Panc1 (cell line): ENCODE measurements around the gene NTN5. TPM values are rescaled to one million over a fixed set of nuclear protein-coding genes. Genes with fewer than 3 reads are reported as not detected.

Experiments used
- ATAC-seq: fragments of 200-7000 bp; cut with Tn5 transposase; 2 replicates; pipeline ENCODE4 v1.9.1; 2020; ENCODE audit warnings: mild to moderate bottlenecking, moderate library complexity
- BruUV-seq: library from RNA; stranded (reverse); fragments of 400-500 nt; replicated peaks from 2 replicates; lab custom pipeline; 2021; lab: Mats Ljungman, UMichigan
- CTCF ChIA-PET: fragments of 300-600 bp; sonication (Branson Sonifier 250); formaldehyde crosslinking; loops from one replicate; lab custom pipeline; 2022; ENCODE audit warnings: antibody characterized with exemption; lab: Charles Lee
- POLR2A ChIA-PET: fragments of 300-600 bp; sonication (Branson Sonifier 250); formaldehyde crosslinking; loops from one replicate; lab custom pipeline; 2022; ENCODE audit warnings: antibody characterized with exemption; lab: Charles Lee
- DNase-seq: peaks from one replicate; pipeline ENCODE4 v3.0.0-alpha.2; 2010; ENCODE audit warnings: low read depth, low spot score
- H3K27ac ChIP-seq: 2 replicates; pipeline ENCODE4 v1.5.1; 2011; ENCODE audit warnings: mild to moderate bottlenecking, low read length, inconsistent platforms
- H3K27me3 ChIP-seq: fragments of 200-500 bp; sonication (Bioruptor generic); 2 replicates; pipeline ENCODE4 v1.6.0; 2014; ENCODE audit warnings: low read length, inconsistent platforms; ENCODE audit not compliant: control insufficient read depth, insufficient read depth
- H3K36me3 ChIP-seq: fragments of 200-500 bp; sonication (Bioruptor generic); 2 replicates; pipeline ENCODE4 v1.5.1; 2014; ENCODE audit warnings: inconsistent platforms, mild to moderate bottlenecking, low read length, moderate library complexity; ENCODE audit not compliant: control insufficient read depth, insufficient read depth
- H3K4me1 ChIP-seq: 2 replicates; pipeline ENCODE4 v1.5.1; 2011; ENCODE audit warnings: inconsistent platforms, mild to moderate bottlenecking, low read length, moderate library complexity; ENCODE audit not compliant: control insufficient read depth, insufficient read depth
- H3K4me3 ChIP-seq, 2 experiments: 2 replicates each; pipeline ENCODE4 v1.5.1; 2011 to 2012; ENCODE audit warnings: low read depth in 2 of 2, low read length in 2 of 2, mild to moderate bottlenecking in 2 of 2, inconsistent platforms in 1 of 2, moderate library complexity in 1 of 2
- H3K9me3 ChIP-seq: fragments of 200-500 bp; sonication (Bioruptor generic); 2 replicates; pipeline ENCODE4 v1.5.1; 2014; ENCODE audit warnings: low read depth, mild to moderate bottlenecking, inconsistent platforms, low read length, moderate library complexity; ENCODE audit not compliant: control insufficient read depth, insufficient read depth
- POLR2AphosphoS5 ChIP-seq: IDR thresholded peaks from 2 replicates; pipeline ENCODE4 v1.6.1; 2012; ENCODE audit warnings: mild to moderate bottlenecking, low read depth, low read length, moderate library complexity
- SIN3A ChIP-seq: IDR thresholded peaks from 2 replicates; pipeline ENCODE4 v1.6.1; 2012; ENCODE audit warnings: low read depth, mild to moderate bottlenecking, low read length, moderate library complexity, borderline replicate concordance; ENCODE audit not compliant: insufficient read depth
- TCF7L2 ChIP-seq: IDR thresholded peaks from 2 replicates; pipeline ENCODE4 v1.6.1; 2011; ENCODE audit warnings: mild to moderate bottlenecking, low read depth, low read length, inconsistent platforms
- in situ Hi-C: cut with HindIII; loops from 2 replicates; pipeline ENCODE4 v1.10.0; 2016; ENCODE audit warnings: low sequenced_read_pairs, low pct_unique_long_range_greater_than_20kb
- intact Hi-C: fragments of 100-400 bp; cut with micrococcal nuclease; formaldehyde crosslinking; loops from one replicate; pipeline ENCODE4 v1.10.0; 2022; ENCODE audit not compliant: unreplicated experiment
- total RNA-seq: library from RNA; stranded (reverse); gene quantifications from one replicate; pipeline ENCODE4 v1.2.1, GENCODE V29; 2021; ENCODE audit not compliant: unreplicated experiment
- TF ChIP-seq, protein P1 (sequence below): fragments of 450-650 bp; IDR thresholded peaks from 2 replicates; pipeline ENCODE4 v1.5.1; 2017; ENCODE audit warnings: mild to moderate bottlenecking
- TF ChIP-seq, protein P2 (sequence below), 2 experiments: IDR thresholded peaks; 2 replicates each; pipeline ENCODE4 v1.6.1; 2011 to 2012; ENCODE audit warnings: low read depth in 2 of 2, control low read depth in 1 of 2, low read length in 1 of 2, mild to moderate bottlenecking in 1 of 2, moderate library complexity in 1 of 2; ENCODE audit not compliant: insufficient read depth in 1 of 2

The NTN5 gene
- total RNA-seq, 1 experiment from 2014 or later: 0.23 TPM

DNA sequence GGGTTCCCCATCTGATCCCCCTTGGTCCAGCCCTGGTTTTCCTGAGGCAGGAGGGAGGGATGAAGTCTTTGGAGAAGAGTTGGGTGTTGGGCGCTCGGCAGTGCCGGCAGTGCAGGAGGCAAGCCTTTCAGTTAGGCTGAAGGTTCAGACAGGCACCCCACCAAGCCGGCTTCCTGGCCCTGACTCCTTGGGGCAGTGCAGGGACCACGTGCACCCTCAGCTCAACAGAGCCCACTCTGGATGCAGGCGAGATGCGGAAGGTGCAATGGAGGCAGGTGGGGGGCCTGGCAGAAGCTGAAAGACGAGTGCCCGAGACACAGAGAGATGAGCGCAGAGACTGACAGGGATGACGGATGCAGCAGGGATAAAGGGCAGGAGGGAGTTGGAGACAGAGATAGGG lies 35.7 kb upstream of the NTN5 start:
- intact Hi-C loops: no loop called here
- POLR2A ChIA-PET: no interaction called here
- no peak for ATAC-seq

DNA sequence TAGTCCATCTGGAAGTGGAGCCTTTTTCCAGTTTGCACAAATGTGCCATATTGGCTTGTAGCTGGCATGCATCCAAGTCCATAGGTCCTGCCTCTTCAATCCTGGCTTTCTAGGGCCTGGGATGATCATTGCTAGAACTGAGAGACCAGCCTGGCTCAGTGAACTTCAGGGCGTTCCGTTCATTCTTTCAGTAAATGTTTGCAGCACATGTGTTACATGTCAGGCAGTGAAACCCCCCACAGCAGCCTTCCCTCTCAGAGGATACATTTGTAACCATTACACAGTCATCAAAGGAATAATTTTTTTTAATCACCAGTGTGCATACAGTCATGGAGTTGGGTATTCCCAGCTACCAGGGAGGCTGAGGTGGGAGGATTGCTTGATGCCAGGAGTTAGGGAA lies 32.6 kb upstream of the NTN5 start:
- Histone ChIP-seq H3K4me1 (no peaks in the 10 kb centered on the region), H3K36me3 (no peaks in the 10 kb centered on the region), H3K27ac (no peak overlapping the region), H3K27me3 (no peaks in the 10 kb centered on the region), H3K4me3 (no peak overlapping the region), H3K9me3 (no peaks in the 10 kb centered on the region)
- DNase-seq (no peak), ATAC-seq (no peak)
- CTCF ChIA-PET: no interaction called here
- intact Hi-C loops: no loop called here
- in situ Hi-C loops: no loop called here
- no peak for TF ChIP-seq TCF7L2
- TF ChIP-seq, protein P1, sequence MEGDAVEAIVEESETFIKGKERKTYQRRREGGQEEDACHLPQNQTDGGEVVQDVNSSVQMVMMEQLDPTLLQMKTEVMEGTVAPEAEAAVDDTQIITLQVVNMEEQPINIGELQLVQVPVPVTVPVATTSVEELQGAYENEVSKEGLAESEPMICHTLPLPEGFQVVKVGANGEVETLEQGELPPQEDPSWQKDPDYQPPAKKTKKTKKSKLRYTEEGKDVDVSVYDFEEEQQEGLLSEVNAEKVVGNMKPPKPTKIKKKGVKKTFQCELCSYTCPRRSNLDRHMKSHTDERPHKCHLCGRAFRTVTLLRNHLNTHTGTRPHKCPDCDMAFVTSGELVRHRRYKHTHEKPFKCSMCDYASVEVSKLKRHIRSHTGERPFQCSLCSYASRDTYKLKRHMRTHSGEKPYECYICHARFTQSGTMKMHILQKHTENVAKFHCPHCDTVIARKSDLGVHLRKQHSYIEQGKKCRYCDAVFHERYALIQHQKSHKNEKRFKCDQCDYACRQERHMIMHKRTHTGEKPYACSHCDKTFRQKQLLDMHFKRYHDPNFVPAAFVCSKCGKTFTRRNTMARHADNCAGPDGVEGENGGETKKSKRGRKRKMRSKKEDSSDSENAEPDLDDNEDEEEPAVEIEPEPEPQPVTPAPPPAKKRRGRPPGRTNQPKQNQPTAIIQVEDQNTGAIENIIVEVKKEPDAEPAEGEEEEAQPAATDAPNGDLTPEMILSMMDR: no peak
- no peak for TF ChIP-seq POLR2AphosphoS5
- TF ChIP-seq SIN3A: no peak
- TF ChIP-seq, protein P2, sequence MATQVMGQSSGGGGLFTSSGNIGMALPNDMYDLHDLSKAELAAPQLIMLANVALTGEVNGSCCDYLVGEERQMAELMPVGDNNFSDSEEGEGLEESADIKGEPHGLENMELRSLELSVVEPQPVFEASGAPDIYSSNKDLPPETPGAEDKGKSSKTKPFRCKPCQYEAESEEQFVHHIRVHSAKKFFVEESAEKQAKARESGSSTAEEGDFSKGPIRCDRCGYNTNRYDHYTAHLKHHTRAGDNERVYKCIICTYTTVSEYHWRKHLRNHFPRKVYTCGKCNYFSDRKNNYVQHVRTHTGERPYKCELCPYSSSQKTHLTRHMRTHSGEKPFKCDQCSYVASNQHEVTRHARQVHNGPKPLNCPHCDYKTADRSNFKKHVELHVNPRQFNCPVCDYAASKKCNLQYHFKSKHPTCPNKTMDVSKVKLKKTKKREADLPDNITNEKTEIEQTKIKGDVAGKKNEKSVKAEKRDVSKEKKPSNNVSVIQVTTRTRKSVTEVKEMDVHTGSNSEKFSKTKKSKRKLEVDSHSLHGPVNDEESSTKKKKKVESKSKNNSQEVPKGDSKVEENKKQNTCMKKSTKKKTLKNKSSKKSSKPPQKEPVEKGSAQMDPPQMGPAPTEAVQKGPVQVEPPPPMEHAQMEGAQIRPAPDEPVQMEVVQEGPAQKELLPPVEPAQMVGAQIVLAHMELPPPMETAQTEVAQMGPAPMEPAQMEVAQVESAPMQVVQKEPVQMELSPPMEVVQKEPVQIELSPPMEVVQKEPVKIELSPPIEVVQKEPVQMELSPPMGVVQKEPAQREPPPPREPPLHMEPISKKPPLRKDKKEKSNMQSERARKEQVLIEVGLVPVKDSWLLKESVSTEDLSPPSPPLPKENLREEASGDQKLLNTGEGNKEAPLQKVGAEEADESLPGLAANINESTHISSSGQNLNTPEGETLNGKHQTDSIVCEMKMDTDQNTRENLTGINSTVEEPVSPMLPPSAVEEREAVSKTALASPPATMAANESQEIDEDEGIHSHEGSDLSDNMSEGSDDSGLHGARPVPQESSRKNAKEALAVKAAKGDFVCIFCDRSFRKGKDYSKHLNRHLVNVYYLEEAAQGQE (IDR thresholded peaks at IDR 0.05; ENCODE audit: insufficient read depth in 1 of 2, low read depth in 2 of 2, low read length in 1 of 2): no peak
- POLR2A ChIA-PET: no interaction called here
- no TSS peak for BruUV-seq

More for the DNA sequence above, 35.7 kb upstream of the NTN5 start:
- H3K36me3 ChIP-seq: no peaks in the 10 kb centered on the region; the same call in 1 of the 2 replicates
- DNase-seq: no peak
- no TSS peak for BruUV-seq
- H3K4me1 ChIP-seq: no peaks in the 10 kb centered on the region
- TF ChIP-seq, protein P2 (IDR thresholded peaks at IDR 0.05; ENCODE audit: insufficient read depth in 1 of 2, low read depth in 2 of 2, low read length in 1 of 2): no peak
- TF ChIP-seq SIN3A (no peak), TCF7L2 (no peak), POLR2AphosphoS5 (no peak)
- TF ChIP-seq, protein P1: no peak
- CTCF ChIA-PET: no interaction called here
- no peaks in the 10 kb centered on the region for H3K27me3 ChIP-seq
- H3K27ac ChIP-seq: no peak overlapping the region
- H3K4me3 ChIP-seq: no peak overlapping the region
- in situ Hi-C loops: no loop called here
- H3K9me3 ChIP-seq: no peaks in the 10 kb centered on the region
